GM23338 (cell line): ENCODE measurements around the gene ING2.

Experiments used
- CREB1 ChIP-seq: fragments of 250-450 bp; sonication (Bioruptor Pico); IDR thresholded peaks from 2 replicates; pipeline ENCODE4 v1.5.0; 2020; ENCODE audit warnings: low read depth, mild to moderate bottlenecking, moderate library complexity
- EZH2 ChIP-seq: fragments of 200-600 bp; sonication (generic); IDR thresholded peaks from one replicate; pipeline ENCODE4 v1.8.0; 2017; ENCODE audit warnings: antibody characterized with exemption, mild to moderate bottlenecking, low read depth; ENCODE audit not compliant: unreplicated experiment
- EZH2phosphoT487 ChIP-seq: fragments of 200-600 bp; sonication (generic); IDR thresholded peaks from one replicate; pipeline ENCODE4 v1.8.1; 2018; ENCODE audit warnings: antibody characterized with exemption; ENCODE audit not compliant: unreplicated experiment
- JUNB ChIP-seq: IDR thresholded peaks from one replicate; pipeline ENCODE4 v1.6.1; 2016; ENCODE audit warnings: antibody characterized with exemption; ENCODE audit not compliant: unreplicated experiment
- NANOG ChIP-seq: IDR thresholded peaks from 2 replicates; pipeline ENCODE4 v1.6.1; 2016; ENCODE audit warnings: antibody characterized with exemption, borderline replicate concordance
- POLR2AphosphoS5 ChIP-seq: IDR thresholded peaks from 2 replicates; pipeline ENCODE4 v1.6.1; 2016; ENCODE audit warnings: antibody characterized with exemption, low read depth
- STAT1 ChIP-seq: IDR thresholded peaks from one replicate; pipeline ENCODE4 v1.6.1; 2016; ENCODE audit warnings: antibody characterized with exemption; ENCODE audit not compliant: unreplicated experiment
- ZNF331 ChIP-seq: fragments of 250-450 bp; sonication (Bioruptor Pico); IDR thresholded peaks from 2 replicates; pipeline ENCODE4 v1.5.0; 2020; ENCODE audit warnings: low read depth, mild to moderate bottlenecking, moderate library complexity
- TF ChIP-seq, protein P1 (sequence below), 2 experiments: fragments of 200-600 bp in 1 of 2; sonication (generic) in 1 of 2; conservative IDR thresholded peaks; 2 replicates each; pipeline versions ENCODE4 v1.5.1 to v1.6.1; 2016 to 2017; ENCODE audit warnings: antibody characterized with exemption in 2 of 2, low read depth in 2 of 2, mild to moderate bottlenecking in 2 of 2, moderate library complexity in 1 of 2
- TF ChIP-seq, protein P2 (sequence below): IDR thresholded peaks from one replicate; pipeline ENCODE4 v1.6.1; 2018; ENCODE audit warnings: antibody characterized with exemption; ENCODE audit not compliant: unreplicated experiment

DNA sequence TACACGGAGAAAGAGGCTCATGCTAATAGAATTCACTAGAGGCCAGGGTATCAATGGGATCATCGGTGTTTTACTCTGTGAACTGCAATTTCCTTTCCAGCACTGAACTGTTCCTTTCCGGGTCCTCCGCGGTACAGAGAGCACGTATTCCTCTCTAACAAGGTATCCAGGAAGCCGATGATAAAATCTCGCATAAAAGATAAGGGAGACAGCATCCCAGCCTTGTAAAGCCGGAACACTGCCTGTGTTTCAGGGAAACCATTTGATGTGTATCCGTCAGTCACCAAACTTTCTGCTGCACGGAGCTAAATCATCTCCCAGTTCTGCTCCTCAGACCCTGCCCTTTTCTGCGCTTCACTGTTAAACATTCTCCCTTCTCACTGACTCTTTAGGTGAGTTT is 54.0 kb downstream of the ING2 start:
- TF ChIP-seq, protein P1, sequence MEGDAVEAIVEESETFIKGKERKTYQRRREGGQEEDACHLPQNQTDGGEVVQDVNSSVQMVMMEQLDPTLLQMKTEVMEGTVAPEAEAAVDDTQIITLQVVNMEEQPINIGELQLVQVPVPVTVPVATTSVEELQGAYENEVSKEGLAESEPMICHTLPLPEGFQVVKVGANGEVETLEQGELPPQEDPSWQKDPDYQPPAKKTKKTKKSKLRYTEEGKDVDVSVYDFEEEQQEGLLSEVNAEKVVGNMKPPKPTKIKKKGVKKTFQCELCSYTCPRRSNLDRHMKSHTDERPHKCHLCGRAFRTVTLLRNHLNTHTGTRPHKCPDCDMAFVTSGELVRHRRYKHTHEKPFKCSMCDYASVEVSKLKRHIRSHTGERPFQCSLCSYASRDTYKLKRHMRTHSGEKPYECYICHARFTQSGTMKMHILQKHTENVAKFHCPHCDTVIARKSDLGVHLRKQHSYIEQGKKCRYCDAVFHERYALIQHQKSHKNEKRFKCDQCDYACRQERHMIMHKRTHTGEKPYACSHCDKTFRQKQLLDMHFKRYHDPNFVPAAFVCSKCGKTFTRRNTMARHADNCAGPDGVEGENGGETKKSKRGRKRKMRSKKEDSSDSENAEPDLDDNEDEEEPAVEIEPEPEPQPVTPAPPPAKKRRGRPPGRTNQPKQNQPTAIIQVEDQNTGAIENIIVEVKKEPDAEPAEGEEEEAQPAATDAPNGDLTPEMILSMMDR (conservative IDR thresholded peaks at IDR 0.05; ENCODE audit: low read depth in 2 of 2) = no peak
- TF ChIP-seq CREB1 (CRISPR knock-in tag) (no peak), POLR2AphosphoS5 (no peak), EZH2phosphoT487 (no peak), EZH2 (no peak), ZNF331 (CRISPR knock-in tag) (no peak), STAT1 (no peak), NANOG (no peak), JUNB (no peak)
- TF ChIP-seq, protein P2, sequence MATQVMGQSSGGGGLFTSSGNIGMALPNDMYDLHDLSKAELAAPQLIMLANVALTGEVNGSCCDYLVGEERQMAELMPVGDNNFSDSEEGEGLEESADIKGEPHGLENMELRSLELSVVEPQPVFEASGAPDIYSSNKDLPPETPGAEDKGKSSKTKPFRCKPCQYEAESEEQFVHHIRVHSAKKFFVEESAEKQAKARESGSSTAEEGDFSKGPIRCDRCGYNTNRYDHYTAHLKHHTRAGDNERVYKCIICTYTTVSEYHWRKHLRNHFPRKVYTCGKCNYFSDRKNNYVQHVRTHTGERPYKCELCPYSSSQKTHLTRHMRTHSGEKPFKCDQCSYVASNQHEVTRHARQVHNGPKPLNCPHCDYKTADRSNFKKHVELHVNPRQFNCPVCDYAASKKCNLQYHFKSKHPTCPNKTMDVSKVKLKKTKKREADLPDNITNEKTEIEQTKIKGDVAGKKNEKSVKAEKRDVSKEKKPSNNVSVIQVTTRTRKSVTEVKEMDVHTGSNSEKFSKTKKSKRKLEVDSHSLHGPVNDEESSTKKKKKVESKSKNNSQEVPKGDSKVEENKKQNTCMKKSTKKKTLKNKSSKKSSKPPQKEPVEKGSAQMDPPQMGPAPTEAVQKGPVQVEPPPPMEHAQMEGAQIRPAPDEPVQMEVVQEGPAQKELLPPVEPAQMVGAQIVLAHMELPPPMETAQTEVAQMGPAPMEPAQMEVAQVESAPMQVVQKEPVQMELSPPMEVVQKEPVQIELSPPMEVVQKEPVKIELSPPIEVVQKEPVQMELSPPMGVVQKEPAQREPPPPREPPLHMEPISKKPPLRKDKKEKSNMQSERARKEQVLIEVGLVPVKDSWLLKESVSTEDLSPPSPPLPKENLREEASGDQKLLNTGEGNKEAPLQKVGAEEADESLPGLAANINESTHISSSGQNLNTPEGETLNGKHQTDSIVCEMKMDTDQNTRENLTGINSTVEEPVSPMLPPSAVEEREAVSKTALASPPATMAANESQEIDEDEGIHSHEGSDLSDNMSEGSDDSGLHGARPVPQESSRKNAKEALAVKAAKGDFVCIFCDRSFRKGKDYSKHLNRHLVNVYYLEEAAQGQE = no peak
